Liver (tissue), 9 donors: ENCODE measurements around the gene NRG2. TPM values are rescaled to one million over a fixed set of nuclear protein-coding genes. Genes with fewer than 3 reads are reported as not detected.

ENCODE experiments used
- DNase-seq: peaks from one replicate; pipeline ENCODE4 v3.0.0-alpha.2; 2017; ENCODE audit warnings: low spot score
- H3K27ac ChIP-seq, 2 donors: one replicate each; pipeline ENCODE4 v1.7.0; 2013; ENCODE audit warnings: inconsistent platforms in 2 of 2, low read length in 2 of 2, control low read depth in 1 of 2, low read depth in 1 of 2, mild to moderate bottlenecking in 1 of 2
- H3K27me3 ChIP-seq, 4 donors: one replicate each; pipeline versions ENCODE4 v1.6.1 to v1.7.0; 2013; ENCODE audit warnings: low read length in 3 of 4, inconsistent platforms in 1 of 4, mild to moderate bottlenecking in 1 of 4, moderate library complexity in 1 of 4; ENCODE audit not compliant: control insufficient read depth in 4 of 4, insufficient read depth in 4 of 4
- H3K36me3 ChIP-seq, 4 donors: one replicate each; pipeline versions ENCODE4 v1.6.1 to v1.7.0; 2013; ENCODE audit warnings: low read length in 3 of 4, mild to moderate bottlenecking in 3 of 4, low read depth in 1 of 4, moderate library complexity in 1 of 4; ENCODE audit not compliant: control insufficient read depth in 4 of 4, insufficient read depth in 3 of 4
- H3K4me1 ChIP-seq, 4 donors: one replicate each; pipeline versions ENCODE4 v1.6.1 to v1.7.0; 2013; ENCODE audit warnings: low read length in 3 of 4, mild to moderate bottlenecking in 3 of 4, moderate library complexity in 1 of 4; ENCODE audit not compliant: control insufficient read depth in 4 of 4, insufficient read depth in 4 of 4
- H3K4me3 ChIP-seq, 3 donors: one replicate each; pipeline versions ENCODE4 v1.6.1 to v1.7.0; 2013; ENCODE audit warnings: low read length in 3 of 3, control low read depth in 1 of 3, low read depth in 1 of 3, mild to moderate bottlenecking in 1 of 3
- H3K9ac ChIP-seq, 2 donors: one replicate each; pipeline ENCODE4 v1.7.0; 2013; ENCODE audit warnings: low read length in 2 of 2, mild to moderate bottlenecking in 2 of 2, moderate library complexity in 2 of 2, control low read depth in 1 of 2, low read depth in 1 of 2
- H3K9me3 ChIP-seq, 4 donors: one replicate each; pipeline versions ENCODE4 v1.6.1 to v1.7.0; 2013; ENCODE audit warnings: low read length in 3 of 4; ENCODE audit not compliant: control insufficient read depth in 4 of 4
- EGR1 ChIP-seq, 2 donors: IDR thresholded peaks; 2 replicates each; pipeline ENCODE4 v1.6.1; 2016 to 2018; ENCODE audit warnings: antibody characterized with exemption in 2 of 2, low read depth in 2 of 2
- HNF4A ChIP-seq, 2 donors: conservative IDR thresholded peaks; 2 replicates each; pipeline ENCODE4 v1.6.1; 2016; ENCODE audit warnings: antibody characterized with exemption in 2 of 2, mild to moderate bottlenecking in 2 of 2
- JUND ChIP-seq, 2 donors: IDR thresholded peaks; 2 replicates each; pipeline ENCODE4 v1.6.1; 2016; ENCODE audit warnings: antibody characterized with exemption in 2 of 2
- NR2F2 ChIP-seq: IDR thresholded peaks from 2 replicates; pipeline ENCODE4 v1.6.1; 2016; ENCODE audit warnings: antibody characterized with exemption
- RXRA ChIP-seq, 2 donors: IDR thresholded peaks; 2 replicates each; pipeline ENCODE4 v1.6.1; 2017 to 2018; ENCODE audit warnings: antibody characterized with exemption in 2 of 2, mild to moderate bottlenecking in 1 of 2
- TAF1 ChIP-seq: conservative IDR thresholded peaks from 2 replicates; pipeline ENCODE4 v1.6.1; 2016; ENCODE audit warnings: antibody characterized with exemption, mild to moderate bottlenecking
- YY1 ChIP-seq: IDR thresholded peaks from 2 replicates; pipeline ENCODE4 v1.6.1; 2016; ENCODE audit warnings: antibody characterized with exemption, mild to moderate bottlenecking
- WGBS: extraction: QIAGEN DNeasy Blood & Tissue Kit; methylation state at CpG from one replicate; pipeline ENCODE4 v1.1.7; 2013; 5-methylcytosine and 5-hydroxymethylcytosine counted together
- polyA plus RNA-seq, 2 donors: library from polyadenylated mRNA; stranded (reverse) in 1 of 2; unstranded in 1 of 2; fragments of 200-250 nt in 1 of 2; fragments of >200 nt in 1 of 2; fragmentation: Nextera tagmentation in 1 of 2; extraction: Ambion mirVana in 1 of 2; gene quantifications; one replicate each; pipeline versions ENCODE4 v1.2.1 to v1.2.3, GENCODE V29; 2013 to 2015
- total RNA-seq, 2 donors: library from RNA; depleted of rRNA; stranded (reverse); fragments of >200 nt; gene quantifications; one replicate each; pipeline ENCODE4 v1.2.3, GENCODE V29; 2014
- TF ChIP-seq, protein P1 (sequence below): IDR thresholded peaks from 2 replicates; pipeline ENCODE4 v1.6.1; 2016; ENCODE audit warnings: antibody characterized with exemption, mild to moderate bottlenecking
- donor health status: healthy.
- donor health status: healthy.
- donor health status: healthy.
- donor health status: healthy.
- donor health status: healthy.

Gene NRG2
- total and polyA plus RNA-seq, 4 donors, result 0.07 to 0.08 TPM; not detected in 2

DNA sequence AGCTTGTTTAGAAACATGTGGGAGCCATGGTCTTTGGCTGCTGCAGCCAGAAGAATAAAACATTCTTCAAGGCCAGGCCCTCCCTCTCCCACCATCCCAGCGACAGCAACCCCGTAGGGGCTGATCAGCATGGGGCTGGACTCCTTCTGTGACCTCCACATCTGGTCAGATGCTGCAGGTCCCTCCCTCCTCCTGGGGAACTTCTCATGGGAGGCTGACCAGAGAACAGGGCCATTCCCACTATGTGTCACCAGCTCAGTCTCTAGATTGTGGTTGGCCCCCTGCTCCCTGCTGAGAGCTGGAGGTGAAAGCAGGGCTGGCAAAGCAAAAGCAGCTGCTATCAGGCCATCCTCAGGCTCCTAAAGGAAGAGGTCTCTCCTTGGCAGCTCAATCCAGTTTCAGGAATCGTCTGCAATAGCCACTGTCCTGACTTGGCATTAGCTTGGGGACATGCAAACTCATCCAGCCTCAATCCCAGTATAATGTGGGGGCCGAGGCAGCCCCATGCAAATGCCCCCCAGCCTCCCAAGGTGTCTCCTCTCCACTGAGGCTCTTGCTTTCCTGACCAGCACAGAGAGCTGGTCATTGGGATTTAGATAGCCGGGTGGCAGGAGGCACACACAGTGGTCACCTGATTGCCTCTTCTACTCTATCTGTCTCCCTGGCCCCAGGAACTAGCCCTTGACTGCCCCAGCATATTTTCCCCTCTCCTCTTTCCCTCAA is 81.5 kb downstream of the NRG2 start:
- Histone ChIP-seq H3K36me3 (no peaks in the 10 kb centered on the region), H3K9me3 (no peaks in the 10 kb centered on the region), H3K4me1 (no peaks in the 10 kb centered on the region), H3K4me3 (no peak overlapping the region), H3K27me3 (no peaks in the 10 kb centered on the region), H3K27ac (no peak overlapping the region), H3K9ac (no peak overlapping the region)
- 75% methylated on average over 5 of the region's 5 CpGs for WGBS
- no peak for DNase-seq
- TF ChIP-seq JUND (IDR thresholded peaks at IDR 0.05) (no peak), HNF4A (conservative IDR thresholded peaks at IDR 0.05) (no peak)
- TF ChIP-seq, protein P1, sequence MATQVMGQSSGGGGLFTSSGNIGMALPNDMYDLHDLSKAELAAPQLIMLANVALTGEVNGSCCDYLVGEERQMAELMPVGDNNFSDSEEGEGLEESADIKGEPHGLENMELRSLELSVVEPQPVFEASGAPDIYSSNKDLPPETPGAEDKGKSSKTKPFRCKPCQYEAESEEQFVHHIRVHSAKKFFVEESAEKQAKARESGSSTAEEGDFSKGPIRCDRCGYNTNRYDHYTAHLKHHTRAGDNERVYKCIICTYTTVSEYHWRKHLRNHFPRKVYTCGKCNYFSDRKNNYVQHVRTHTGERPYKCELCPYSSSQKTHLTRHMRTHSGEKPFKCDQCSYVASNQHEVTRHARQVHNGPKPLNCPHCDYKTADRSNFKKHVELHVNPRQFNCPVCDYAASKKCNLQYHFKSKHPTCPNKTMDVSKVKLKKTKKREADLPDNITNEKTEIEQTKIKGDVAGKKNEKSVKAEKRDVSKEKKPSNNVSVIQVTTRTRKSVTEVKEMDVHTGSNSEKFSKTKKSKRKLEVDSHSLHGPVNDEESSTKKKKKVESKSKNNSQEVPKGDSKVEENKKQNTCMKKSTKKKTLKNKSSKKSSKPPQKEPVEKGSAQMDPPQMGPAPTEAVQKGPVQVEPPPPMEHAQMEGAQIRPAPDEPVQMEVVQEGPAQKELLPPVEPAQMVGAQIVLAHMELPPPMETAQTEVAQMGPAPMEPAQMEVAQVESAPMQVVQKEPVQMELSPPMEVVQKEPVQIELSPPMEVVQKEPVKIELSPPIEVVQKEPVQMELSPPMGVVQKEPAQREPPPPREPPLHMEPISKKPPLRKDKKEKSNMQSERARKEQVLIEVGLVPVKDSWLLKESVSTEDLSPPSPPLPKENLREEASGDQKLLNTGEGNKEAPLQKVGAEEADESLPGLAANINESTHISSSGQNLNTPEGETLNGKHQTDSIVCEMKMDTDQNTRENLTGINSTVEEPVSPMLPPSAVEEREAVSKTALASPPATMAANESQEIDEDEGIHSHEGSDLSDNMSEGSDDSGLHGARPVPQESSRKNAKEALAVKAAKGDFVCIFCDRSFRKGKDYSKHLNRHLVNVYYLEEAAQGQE, result no peak

DNA sequence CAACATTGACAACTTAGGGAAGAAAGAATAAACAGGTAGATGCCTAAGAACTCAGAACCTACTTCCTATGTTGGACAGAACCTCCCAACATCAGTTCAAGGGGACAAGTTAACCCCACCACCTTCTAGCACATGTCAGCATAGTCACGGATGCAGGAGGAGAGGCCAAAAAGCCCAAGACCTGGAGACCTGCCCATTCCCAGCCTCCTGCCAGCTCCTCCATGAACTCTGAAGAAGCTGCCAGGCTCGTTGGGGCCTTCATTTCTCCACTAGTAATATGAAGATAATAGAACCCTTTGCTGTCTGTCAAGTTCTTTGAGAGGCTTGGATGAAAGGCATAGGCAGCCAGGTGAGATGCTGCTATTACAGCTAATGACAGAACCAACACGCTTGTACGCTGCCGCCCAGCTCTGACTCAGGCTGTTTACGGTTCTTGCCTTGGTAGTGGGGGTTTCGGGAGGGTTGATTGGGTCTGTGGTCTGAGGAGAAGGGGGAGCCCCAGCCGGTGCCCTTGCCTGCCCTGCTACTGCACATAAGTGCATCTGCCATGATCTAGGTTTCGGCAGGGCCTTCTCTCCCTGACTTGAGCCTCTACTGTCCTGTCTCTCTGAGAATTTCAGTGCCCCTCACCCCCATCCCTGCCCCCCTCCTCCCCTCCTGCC is 82.2 kb downstream of the NRG2 start:
- no peak for DNase-seq
- WGBS, result 84% methylated on average over 9 of the region's 9 CpGs

More for the DNA sequence above, 82.2 kb downstream of the NRG2 start:
- no peaks in the 10 kb centered on the region for H3K4me1 ChIP-seq
- no peak overlapping the region for H3K9ac ChIP-seq
- no peak for TF ChIP-seq RXRA (IDR thresholded peaks at IDR 0.05)
- no peak for TF ChIP-seq EGR1 (IDR thresholded peaks at IDR 0.05; ENCODE audit: low read depth in 2 of 2)
- TF ChIP-seq YY1, result no peak
- TF ChIP-seq HNF4A (conservative IDR thresholded peaks at IDR 0.05), result no peak
- TF ChIP-seq TAF1, result no peak
- TF ChIP-seq NR2F2, result no peak
- no peak for TF ChIP-seq JUND (IDR thresholded peaks at IDR 0.05)
- TF ChIP-seq, protein P1, result no peak
- H3K27ac ChIP-seq, result no peak overlapping the region
- H3K4me3 ChIP-seq, result no peak overlapping the region
- H3K27me3 ChIP-seq, result no peaks in the 10 kb centered on the region
- H3K36me3 ChIP-seq, result no peaks in the 10 kb centered on the region
- H3K9me3 ChIP-seq, result no peaks in the 10 kb centered on the region
